Measurements from ENCODE around the gene FOXO3B.
"Not testable (repeated sequence)": the region's sequence is repeated elsewhere in the genome, so short reads cannot be mapped to it uniquely, and the experiment has no call there.

DNA sequence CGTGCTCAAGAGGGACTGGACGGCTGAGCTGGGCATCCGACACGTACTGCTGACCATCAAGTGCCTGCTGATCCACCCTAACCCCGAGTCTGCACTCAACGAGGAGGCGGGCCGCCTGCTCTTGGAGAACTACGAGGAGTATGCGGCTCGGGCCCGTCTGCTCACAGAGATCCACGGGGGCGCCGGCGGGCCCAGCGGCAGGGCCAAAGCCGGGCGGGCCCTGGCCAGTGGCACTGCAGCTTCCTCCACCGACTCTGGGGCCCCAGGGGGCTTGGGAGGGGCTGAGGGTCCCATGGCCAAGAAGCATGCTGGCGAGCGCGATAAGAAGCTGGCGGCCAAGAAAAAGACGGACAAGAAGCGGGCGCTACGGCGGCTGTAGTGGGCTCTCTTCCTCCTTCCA is 4.7 kb downstream of the FOXO3B start:
- not testable (repeated sequence) for TF ChIP-seq EP300 (IDR thresholded peaks at IDR 0.05)
- TF ChIP-seq, protein P1, sequence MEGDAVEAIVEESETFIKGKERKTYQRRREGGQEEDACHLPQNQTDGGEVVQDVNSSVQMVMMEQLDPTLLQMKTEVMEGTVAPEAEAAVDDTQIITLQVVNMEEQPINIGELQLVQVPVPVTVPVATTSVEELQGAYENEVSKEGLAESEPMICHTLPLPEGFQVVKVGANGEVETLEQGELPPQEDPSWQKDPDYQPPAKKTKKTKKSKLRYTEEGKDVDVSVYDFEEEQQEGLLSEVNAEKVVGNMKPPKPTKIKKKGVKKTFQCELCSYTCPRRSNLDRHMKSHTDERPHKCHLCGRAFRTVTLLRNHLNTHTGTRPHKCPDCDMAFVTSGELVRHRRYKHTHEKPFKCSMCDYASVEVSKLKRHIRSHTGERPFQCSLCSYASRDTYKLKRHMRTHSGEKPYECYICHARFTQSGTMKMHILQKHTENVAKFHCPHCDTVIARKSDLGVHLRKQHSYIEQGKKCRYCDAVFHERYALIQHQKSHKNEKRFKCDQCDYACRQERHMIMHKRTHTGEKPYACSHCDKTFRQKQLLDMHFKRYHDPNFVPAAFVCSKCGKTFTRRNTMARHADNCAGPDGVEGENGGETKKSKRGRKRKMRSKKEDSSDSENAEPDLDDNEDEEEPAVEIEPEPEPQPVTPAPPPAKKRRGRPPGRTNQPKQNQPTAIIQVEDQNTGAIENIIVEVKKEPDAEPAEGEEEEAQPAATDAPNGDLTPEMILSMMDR (IDR thresholded peaks at IDR 0.05): not testable (repeated sequence)

Data from stomach (tissue), 4 donors.